Retinal pigment epithelial cell (primary cell): ENCODE data around the gene GALNT7.

ENCODE experiments used
- DNase-seq: peaks from one replicate; pipeline ENCODE4 v3.0.0-alpha.2; 2010; ENCODE audit warnings: low read depth
- H3K4me3 ChIP-seq: 2 replicates; pipeline ENCODE4 v1.5.1; 2011; ENCODE audit warnings: mild to moderate bottlenecking, low read length, control low read depth, moderate library complexity
- TF ChIP-seq, protein P1 (sequence below): conservative IDR thresholded peaks from 2 replicates; pipeline ENCODE4 v1.5.1; 2011; ENCODE audit warnings: low read depth, low read length, control low read depth, inconsistent platforms

Gene GALNT7

DNA sequence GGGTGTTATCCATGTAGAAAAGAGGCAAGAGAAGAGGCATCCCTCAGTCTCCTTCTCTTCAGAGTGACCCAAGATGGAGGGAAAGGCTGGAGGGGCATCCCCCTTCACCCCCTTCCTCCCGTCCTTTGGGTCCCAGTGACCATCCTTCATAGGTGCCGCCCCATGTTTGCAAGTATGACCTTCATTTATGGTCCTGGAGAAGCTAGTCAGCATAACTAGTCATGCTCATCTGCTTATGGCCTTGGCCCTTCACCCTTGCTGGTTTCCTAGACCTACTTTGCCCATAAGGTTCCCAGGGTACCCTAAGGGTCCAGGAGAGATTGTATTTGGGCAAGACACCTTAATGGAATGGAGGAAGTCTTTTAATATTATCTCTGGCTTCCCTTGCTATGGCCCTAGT lies 118.9 kb downstream of the GALNT7 start:
- TF ChIP-seq, protein P1, sequence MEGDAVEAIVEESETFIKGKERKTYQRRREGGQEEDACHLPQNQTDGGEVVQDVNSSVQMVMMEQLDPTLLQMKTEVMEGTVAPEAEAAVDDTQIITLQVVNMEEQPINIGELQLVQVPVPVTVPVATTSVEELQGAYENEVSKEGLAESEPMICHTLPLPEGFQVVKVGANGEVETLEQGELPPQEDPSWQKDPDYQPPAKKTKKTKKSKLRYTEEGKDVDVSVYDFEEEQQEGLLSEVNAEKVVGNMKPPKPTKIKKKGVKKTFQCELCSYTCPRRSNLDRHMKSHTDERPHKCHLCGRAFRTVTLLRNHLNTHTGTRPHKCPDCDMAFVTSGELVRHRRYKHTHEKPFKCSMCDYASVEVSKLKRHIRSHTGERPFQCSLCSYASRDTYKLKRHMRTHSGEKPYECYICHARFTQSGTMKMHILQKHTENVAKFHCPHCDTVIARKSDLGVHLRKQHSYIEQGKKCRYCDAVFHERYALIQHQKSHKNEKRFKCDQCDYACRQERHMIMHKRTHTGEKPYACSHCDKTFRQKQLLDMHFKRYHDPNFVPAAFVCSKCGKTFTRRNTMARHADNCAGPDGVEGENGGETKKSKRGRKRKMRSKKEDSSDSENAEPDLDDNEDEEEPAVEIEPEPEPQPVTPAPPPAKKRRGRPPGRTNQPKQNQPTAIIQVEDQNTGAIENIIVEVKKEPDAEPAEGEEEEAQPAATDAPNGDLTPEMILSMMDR = no peak
- H3K4me3 ChIP-seq = no peak overlapping the region
- no peak for DNase-seq

DNA sequence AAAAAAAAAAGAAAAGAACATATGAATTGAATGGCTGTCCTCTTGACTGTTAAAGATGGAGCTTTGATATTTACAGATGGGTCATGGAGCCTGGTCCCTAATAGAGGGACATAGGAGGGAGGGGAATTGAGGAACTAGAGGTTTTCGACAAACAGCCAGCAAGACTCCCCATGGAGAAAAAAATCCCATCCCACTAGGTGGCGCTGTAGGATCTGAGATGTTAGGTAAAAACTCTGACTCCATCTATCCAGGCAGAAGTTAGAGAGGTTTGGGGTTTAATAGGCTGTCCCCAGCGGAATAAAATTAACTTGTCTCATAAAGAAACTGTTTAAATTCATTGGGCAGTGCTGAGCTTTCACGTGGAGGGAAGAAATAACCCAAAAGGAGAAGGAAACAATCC lies 119.7 kb downstream of the GALNT7 start:
- no peak overlapping the region for H3K4me3 ChIP-seq
- peak; percentile 1 for DNase-seq
- TF ChIP-seq, protein P1 = peak; percentile 53

DNA sequence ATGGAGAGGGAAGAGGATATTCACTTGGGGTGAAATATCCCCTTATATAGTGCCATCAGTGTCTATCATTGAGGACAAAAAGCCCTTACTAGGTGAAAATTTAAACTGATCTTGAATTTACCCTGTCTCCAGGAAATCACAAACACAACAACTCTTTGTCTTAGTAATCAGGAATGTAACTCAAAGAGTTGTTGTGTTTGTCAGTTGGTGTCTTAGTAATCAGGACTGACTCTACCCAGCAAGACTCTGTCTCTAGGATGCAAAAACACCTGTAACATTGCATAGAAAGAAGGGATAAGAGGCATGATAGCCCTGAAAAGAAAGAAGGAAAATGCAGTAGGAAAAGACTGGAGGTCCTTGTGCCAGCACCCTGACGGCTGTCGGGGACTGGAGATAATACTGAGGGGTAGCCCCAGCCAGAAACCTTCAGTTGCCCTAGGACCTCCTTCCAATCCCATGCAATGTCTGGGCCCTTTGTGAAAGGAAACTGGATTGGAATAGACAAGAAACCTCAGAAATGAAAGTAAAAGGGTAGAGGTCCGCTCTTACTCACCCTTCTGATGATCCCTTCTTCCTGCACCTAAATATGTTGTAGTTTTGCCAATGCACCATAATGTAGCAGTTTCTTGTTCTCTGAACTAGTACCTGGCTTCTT lies 120.2 kb downstream of the GALNT7 start:
- TF ChIP-seq, protein P1 = no peak
- H3K4me3 ChIP-seq = no peak overlapping the region
- no peak for DNase-seq

DNA sequence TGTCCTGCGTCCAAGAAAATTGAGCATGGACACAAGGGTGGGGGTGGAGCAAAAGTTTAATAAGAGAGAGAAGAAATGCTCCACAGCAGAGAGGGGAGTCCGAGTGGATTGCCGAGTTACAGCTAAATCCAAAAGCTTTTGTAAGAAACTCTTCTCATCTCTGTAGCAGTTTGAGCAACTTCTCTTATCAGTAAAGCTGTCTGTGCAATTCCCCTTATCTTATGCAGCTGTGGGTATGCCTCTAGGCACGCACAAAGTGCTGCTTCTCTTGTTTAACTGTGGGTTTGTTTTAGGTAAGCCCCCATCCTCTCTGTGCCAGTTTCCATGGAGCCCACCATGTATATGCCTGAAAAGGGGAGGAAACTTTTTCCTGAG lies 120.7 kb downstream of the GALNT7 start:
- no peak overlapping the region for H3K4me3 ChIP-seq
- DNase-seq = no peak

DNA sequence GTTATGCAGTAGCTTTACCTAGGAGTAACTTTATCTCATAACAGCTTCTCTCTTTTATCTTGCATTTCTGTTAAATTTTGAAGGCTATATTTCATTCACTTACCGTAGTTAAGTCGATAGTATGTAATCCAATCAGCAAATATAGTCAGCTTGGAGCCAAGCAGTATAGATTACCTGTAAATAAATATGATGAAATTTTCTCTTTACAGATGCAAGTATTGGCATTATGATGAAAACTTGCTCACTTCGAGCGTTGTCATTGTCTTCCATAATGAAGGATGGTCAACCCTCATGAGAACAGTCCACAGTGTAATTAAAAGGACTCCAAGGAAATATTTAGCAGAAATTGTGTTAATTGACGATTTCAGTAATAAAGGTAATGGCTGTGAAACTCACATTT lies 123.3 kb downstream of the GALNT7 start:
- TF ChIP-seq, protein P1 = no peak
- H3K4me3 ChIP-seq = no peak overlapping the region
- no peak for DNase-seq

More for the DNA sequence above, 120.7 kb downstream of the GALNT7 start:
- TF ChIP-seq, protein P1 = no peak

DNA sequence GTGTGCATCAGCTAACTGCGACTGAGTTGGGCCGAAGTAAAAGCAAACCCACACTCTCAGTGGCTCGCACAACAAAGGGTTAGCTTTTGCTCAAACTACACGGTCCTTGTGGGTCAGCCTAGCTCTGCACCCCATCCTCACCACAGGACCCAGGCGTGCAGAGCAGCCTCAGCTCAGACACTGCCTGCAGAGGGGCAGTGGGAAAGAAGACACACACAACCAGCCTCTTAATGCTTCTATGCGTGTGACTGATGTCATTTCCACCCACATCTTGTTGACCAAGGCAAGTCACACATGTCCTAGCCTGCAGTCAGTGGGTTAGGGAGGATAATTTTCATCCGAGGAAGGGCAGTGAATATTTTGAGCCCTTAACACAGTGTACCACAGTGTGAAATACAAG lies 125.1 kb downstream of the GALNT7 start:
- no peak for DNase-seq
- H3K4me3 ChIP-seq = no peak overlapping the region
- TF ChIP-seq, protein P1 = no peak

DNA sequence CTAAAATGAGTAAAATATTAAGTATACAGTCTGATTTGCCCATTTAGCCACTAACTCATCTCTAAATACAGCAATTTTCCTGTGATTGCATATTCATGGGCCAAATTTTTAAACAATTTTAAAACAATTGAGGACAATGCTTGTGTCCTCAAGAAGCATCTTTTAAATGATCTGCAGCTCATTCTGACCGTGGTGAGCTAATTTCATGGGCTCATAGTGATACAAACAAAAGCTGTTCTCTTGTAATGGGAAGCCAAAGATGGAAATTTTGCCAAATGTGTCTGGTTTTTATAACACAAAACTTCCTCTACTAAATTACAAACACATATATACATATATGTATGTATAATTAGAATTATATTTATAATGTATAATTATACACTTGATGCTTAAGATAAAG lies 125.8 kb downstream of the GALNT7 start:
- H3K4me3 ChIP-seq = no peak overlapping the region
- no peak for DNase-seq
- TF ChIP-seq, protein P1 = no peak
